ENCODE data around the gene FAM72D.
"Not testable (repeated sequence)": the region's sequence is repeated elsewhere in the genome, so short reads cannot be mapped to it uniquely, and the experiment has no call there.

FAM72D gene

DNA sequence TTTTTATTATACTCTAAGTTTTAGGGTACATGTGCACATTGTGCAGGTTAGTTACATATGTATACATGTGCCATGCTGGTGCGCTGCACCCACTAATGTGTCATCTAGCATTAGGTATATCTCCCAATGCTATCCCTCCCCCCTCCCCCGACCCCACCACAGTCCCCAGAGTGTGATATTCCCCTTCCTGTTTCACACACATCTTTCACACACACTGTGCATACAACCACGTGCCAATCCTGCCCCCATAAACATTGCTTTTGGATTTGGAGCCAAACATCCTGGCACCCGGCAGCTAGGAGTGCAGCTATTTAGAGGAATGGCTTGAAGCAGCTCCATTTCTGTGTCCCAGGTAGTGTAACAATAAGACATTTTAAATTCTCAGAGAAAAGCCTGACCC is 51.4 kb downstream of the FAM72D start:
- DNase-seq (ENCODE audit: low read depth): not testable (repeated sequence)

DNA sequence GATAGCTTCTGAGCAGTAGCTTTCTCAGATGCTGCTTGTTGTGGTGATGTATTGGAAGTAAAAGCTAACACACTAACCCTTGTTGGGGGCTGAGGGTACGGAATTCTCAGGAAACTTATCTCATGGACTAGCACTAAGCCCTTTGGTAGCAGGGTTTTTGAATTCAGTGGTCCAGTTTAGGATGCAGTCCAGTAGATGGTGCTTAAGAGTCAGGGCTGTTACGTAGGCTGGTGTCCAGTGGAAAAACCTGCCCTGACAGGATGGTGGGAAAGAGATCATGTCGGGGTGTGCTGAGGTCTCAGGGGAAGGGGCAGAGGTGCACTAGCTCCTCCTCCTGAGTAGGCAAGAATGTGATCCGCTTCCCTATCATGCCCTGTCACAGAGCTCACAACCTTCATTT is 59.6 kb downstream of the FAM72D start:
- not testable (repeated sequence) for DNase-seq (ENCODE audit: low read depth)

DNA sequence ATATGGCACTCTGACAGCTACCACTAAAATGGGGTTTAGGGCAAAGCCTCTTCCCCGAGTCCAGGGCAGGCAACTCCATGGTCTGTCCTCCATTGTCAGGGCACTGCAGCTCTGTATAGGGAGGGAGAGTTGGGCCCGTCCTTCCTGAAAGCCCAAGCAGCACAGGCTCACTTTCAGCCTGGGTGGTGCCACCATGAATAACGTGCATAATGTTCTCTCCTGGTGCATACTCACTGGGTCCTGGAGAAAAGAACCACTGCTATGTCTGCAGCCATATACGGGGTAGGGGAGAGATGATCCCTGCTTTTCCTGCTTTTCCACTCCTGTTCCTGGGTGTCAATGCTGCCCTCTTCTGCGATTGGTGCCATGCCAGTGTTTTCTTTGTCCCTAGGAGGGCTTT is 60.1 kb downstream of the FAM72D start:
- DNase-seq (ENCODE audit: low read depth): not testable (repeated sequence)

DNA sequence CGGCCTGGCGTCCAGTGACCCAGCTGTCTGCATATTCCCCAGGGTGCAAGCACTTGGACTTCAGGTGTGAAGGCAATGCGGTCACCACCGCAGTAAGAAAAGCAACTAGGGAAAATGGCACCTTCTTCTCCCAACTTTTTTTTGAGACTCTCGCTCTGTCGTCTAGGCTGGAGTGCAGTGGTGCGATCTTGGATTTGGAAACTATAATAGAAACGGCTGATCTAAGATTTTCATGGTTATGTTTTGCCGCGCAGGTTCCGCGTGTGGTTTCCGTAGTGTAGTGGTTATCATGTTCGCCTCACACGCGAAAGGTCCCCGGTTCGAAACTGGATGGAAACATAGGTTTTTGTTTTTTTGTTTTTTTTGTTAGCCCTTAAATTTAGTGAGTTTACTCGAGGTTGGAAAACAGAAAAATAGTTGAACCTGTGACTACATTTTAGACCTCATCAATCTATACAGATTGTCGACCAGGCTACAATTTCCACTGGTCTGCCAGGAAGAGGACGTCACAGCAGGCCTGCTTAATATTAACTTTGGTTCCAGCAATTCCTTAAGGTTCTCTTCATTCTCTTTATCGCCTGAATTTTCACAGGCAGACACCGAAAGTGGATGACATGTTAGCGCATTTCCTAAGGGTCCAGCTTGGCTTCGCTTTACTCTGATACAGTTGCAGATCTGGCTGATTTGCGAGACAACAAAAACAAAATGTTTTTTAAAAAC is 61.3 kb downstream of the FAM72D start:
- DNase-seq (ENCODE audit: low read depth): not testable (repeated sequence)

DNA sequence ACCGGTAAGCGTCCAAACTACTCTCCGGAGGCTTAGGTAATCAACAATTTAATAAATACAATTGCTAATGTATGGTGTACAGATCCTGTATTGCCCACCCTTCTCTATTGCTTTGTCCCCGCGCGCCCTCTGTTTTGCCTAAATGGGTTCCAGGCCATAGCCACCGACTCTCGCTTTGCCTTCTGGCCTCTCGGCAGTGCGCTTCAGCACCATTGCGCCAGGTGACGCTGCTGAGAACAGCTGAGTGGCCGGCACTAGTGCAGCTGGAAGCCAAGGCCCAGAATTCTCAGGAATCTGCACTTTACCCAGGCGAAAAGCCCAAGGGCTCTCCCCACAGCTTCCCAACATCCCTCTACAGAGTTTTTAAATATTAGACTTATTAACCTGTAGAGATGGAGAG is 61.9 kb downstream of the FAM72D start:
- not testable (repeated sequence) for DNase-seq (ENCODE audit: low read depth)

DNA sequence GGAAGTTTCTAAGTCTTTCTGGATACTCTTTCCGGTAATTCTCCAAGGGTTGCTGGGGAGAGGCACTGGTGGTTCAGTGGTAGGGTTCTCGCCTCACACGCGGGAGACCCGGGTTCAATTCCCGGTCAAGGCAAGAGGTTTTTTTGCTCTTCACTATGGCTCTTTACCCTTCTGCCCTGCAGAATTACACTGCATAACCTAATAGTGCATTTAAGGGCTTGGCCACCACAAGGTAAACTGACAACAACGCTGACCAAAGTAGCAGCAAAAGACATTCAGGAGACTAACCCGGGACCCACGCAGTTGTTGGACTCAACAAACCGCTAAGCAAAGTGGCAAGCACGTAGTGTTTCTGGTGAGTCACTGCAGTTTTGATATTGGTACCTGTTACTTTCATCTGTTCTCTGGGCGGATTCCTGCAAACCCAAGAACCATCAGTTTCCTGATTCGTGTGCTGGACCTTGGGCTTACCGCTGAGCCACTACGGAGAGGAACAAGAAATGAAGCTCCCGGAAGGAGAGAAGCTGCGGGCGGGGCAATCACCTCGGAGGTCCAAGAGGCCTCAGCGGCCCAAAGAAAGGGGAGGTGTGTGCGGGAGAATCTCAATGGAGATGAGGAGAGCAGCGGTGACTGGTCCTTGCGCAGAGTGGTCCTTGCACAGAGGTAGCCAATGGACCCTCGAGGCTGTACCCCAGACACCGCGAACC is 65.4 kb downstream of the FAM72D start:
- DNase-seq (ENCODE audit: low read depth): not testable (repeated sequence)

Measured in activated gamma-delta T cell treated with anti-CD3 and anti-CD28 coated beads, Interleukin-2, amount 50 U/mL, for 16 hours (primary cell).